GM20000 (cell line): ENCODE results near the gene KRT4.

Experiments used
- DNase-seq: peaks from one replicate; pipeline ENCODE4 v3.0.0; 2012; ENCODE audit warnings: low spot score
- CTCF ChIP-seq: IDR thresholded peaks from 2 replicates; pipeline ENCODE4 v1.5.1; 2012; ENCODE audit warnings: mild to moderate bottlenecking, control low read depth; ENCODE audit errors: extremely low read depth, missing control alignments

KRT4 gene

GRCh38 chr12:52792185-52793029 is 21.5 kb downstream of the KRT4 start:
- no peak for DNase-seq
- no peak for TF ChIP-seq CTCF

GRCh38 chr12:52791271-52792184 is 22.4 kb downstream of the KRT4 start:
- TF ChIP-seq CTCF: no peak
- no peak for DNase-seq

GRCh38 chr12:52790427-52791270 is 23.3 kb downstream of the KRT4 start:
- TF ChIP-seq CTCF: no peak
- no peak for DNase-seq

- no peak for DNase-seq
- TF ChIP-seq CTCF: no peak
Measured at GRCh38 chr12:52789637-52790426, 24.1 kb downstream of the KRT4 start.

- no peak for TF ChIP-seq CTCF
- no peak for DNase-seq
Measured at GRCh38 chr12:52788876-52789636, 24.9 kb downstream of the KRT4 start.
